Skeletal muscle cell (primary cell): ENCODE results near the gene BACH2.
A peak's percentile ranks its signal among the peaks of the same experiment; 100 is the strongest.
"Not testable (repeated sequence)": the region's sequence is repeated elsewhere in the genome, so short reads cannot be mapped to it uniquely, and the experiment has no call there.

Source experiments
- DNase-seq: peaks from one replicate; pipeline ENCODE4 v3.0.0-alpha.2; 2010; ENCODE audit warnings: low read depth
- H3K4me3 ChIP-seq: 2 replicates; pipeline ENCODE4 v1.5.1; 2011; ENCODE audit warnings: low read depth, mild to moderate bottlenecking, control low read depth, low read length, moderate library complexity

BACH2 gene

DNA sequence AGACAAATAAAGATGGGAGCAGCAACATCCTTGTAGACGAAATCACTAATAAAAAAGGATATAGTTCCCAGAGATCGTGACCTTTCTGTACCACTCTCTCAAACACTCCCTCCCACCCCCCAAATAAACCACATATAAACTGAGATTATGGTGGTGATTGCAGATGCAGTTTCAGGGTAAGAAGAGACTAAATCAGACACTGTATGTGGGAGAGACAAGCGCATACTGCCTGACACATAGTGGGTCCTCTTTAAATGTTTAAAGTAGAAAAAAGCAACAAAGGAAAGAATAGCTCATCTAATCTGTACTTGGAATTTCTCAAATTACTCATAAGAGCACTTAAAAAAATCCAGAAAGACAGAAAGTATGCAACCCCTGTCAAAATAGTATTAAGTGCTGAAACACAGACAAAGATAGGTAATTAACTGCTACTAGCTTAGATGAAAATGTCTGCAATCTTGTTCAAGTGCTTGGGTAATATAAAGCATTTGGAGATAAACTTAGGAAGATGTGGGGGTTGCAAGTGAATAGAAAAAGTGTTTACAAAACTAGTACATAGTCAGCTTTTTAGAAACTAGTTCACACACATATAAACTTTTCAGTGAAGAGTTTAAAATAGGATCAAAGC lies 151.6 kb downstream of the BACH2 start:
- DNase-seq: no peak

DNA sequence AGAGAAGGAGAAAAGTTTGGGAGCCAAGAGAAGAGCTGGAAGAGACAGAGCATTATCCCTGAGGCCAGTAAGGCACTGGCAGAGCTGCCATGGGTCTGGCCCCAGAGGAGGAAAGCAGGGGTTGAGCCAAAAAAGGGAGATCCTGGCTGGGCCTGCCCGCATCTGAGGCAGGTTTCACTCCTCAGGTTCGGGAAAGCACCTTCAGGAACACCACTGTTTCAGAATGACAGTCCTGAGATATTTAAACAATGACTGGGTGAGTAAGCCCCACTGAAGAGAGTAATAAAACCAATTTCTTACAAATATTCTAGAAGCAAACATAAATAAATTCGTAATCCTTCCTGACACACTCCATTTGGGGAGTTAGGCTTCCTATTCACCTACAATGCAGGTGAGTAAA lies 152.2 kb downstream of the BACH2 start:
- H3K4me3 ChIP-seq: no peak overlapping the region
- DNase-seq: no peak

More for the DNA sequence above, 151.6 kb downstream of the BACH2 start:
- H3K4me3 ChIP-seq: no peak overlapping the region

DNA sequence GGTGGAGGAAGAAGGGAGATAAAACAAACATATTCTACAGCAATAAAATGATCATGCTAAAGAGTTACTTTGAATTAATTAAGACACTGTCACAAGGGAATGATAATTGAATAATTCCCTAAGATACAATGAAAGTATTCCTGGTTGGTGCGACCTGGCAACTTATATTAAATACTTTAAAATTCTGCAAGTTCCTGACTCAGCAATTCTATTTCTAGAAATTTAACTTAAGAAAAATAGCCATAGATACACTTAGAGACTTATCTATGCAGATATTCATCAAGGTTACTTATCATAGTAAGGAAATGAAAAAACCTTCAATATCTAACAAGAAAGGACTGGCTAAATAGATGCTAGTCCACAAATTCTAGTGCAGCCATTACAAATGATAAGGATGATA lies 156.0 kb downstream of the BACH2 start:
- DNase-seq: no peak
- no peak overlapping the region for H3K4me3 ChIP-seq

DNA sequence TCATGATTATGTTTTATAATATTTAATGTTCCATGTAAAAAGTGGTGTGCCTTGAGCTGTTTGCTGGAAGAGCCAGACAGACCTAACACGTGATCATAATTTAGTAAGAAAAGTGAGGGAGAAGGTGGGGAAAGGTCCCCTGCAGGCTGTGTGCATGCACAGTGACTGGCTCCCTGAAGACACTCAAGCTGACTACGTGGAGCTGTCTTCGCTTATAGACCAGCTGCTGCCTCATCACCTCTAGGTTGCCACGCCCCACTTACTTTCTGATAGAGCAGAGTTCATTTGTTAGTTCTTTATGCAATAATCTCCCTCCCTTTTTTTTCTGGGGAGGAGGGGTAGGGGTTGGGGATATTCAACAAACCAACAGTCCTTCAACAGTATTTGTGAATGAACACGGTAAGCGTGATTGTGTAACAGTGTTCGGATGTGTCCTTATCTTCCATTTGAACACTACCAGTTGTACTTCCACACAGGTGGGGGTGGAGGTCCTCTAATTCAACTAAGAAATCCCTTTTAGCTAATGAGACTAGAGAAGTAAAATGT lies 157.3 kb downstream of the BACH2 start:
- H3K4me3 ChIP-seq: no peak overlapping the region
- DNase-seq: no peak

GRCh38 chr6:90136837-90137568 lies 159.6 kb downstream of the BACH2 start:
- DNase-seq: no peak
- no peak overlapping the region for H3K4me3 ChIP-seq

GRCh38 chr6:90136176-90136575 lies 160.5 kb downstream of the BACH2 start:
- no peak overlapping the region for H3K4me3 ChIP-seq
- DNase-seq: no peak

- no peak overlapping the region for H3K4me3 ChIP-seq
- DNase-seq: peak; percentile 77
These were observed 161.0 kb downstream of the BACH2 start for GRCh38 chr6:90135667-90136066.

GRCh38 chr6:90133664-90134063 lies 163.0 kb downstream of the BACH2 start:
- not testable (repeated sequence) for H3K4me3 ChIP-seq, DNase-seq

GRCh38 chr6:90131614-90132423 lies 164.8 kb downstream of the BACH2 start:
- DNase-seq: peak; percentile 29

GRCh38 chr6:90131125-90131524 lies 165.5 kb downstream of the BACH2 start:
- DNase-seq: no peak
- H3K4me3 ChIP-seq: no peak overlapping the region

More at GRCh38 chr6:90131614-90132423, 164.8 kb downstream of the BACH2 start:
- no peak overlapping the region for H3K4me3 ChIP-seq

DNA sequence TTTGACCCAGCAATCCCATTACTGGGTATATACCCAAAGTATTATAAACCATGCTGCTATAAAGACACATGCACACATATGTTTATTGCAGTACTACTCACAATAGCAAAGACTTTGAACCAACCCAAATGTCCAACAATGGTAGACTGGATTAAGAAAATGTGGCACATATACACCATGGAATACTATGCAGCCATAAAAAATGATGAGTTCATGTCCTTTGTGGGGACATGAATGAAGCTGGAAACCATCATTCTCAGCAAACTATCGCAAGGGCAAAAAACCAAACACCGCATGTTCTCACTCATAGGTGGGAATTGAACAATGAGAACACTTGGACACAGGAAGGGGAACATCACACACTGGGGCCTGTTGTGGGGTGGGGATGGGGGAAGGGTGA lies 168.0 kb downstream of the BACH2 start:
- not testable (repeated sequence) for DNase-seq, H3K4me3 ChIP-seq

GRCh38 chr6:90127595-90127994 lies 169.0 kb downstream of the BACH2 start:
- H3K4me3 ChIP-seq: no peak overlapping the region
- DNase-seq: no peak

GRCh38 chr6:90126839-90127238 lies 169.8 kb downstream of the BACH2 start:
- no peak for DNase-seq
- no peak overlapping the region for H3K4me3 ChIP-seq

GRCh38 chr6:90126181-90126580 lies 170.5 kb downstream of the BACH2 start:
- DNase-seq: no peak

GRCh38 chr6:90124874-90125510 lies 171.7 kb downstream of the BACH2 start:
- DNase-seq: no peak
- no peak overlapping the region for H3K4me3 ChIP-seq

More at GRCh38 chr6:90126181-90126580, 170.5 kb downstream of the BACH2 start:
- H3K4me3 ChIP-seq: no peak overlapping the region

DNA sequence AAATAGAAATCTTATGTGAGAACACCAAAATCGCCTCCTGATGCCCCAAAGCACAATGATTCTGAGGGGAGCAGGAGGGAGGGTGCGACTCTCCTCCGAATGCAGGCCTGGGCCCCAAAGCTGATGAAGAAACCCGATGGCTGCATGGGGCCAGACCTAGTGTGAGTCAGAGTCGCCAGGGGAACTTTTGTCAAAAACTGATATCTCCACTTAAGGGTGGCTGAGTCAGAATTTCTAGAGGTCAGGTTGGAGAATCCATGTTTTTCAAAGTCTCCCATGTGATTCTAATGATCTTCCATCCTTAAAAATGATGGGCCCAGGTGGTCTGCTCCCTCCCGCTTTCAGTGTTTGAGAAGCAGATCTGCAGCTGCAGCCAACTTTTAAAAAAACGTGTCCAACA lies 172.8 kb downstream of the BACH2 start:
- H3K4me3 ChIP-seq: no peak overlapping the region
- DNase-seq: no peak

GRCh38 chr6:90121982-90122381 lies 174.7 kb downstream of the BACH2 start:
- no peak for DNase-seq
- H3K4me3 ChIP-seq: no peak overlapping the region

DNA sequence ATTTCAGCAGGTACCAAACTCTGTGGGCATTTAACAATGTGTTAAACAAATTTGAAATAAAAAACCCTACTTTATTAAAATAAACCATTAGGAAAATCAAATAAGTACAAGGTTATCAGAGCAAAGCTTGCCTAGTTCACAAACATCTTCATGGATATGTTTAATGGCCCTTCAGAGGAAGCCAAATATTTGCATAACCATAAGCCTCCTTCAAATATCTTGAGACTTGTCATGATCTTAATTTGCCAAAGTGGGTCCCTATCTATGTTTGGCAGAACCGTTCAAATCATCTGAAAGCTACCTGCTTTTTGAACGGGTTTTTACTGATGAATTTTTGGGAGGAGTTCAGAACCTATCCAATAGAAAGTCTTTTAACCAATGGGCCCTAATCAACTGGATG lies 176.3 kb downstream of the BACH2 start:
- no peak for DNase-seq
- no peak overlapping the region for H3K4me3 ChIP-seq

- DNase-seq: no peak
- no peak overlapping the region for H3K4me3 ChIP-seq
These were observed 177.0 kb downstream of the BACH2 start for GRCh38 chr6:90119618-90120017.

GRCh38 chr6:90118581-90118980 lies 178.1 kb downstream of the BACH2 start:
- DNase-seq: no peak
- H3K4me3 ChIP-seq: no peak overlapping the region
